Measurements from ENCODE around the gene DNER. TPM values are rescaled to one million over a fixed set of nuclear protein-coding genes. Genes with fewer than 3 reads are reported as not detected.

DNER gene
- polyA plus RNA-seq, 1 of the 3 experiments (the other 2 are of a cell fraction) = 1.4 TPM

GRCh38 chr2:229350883-229351282 is 363.5 kb downstream of the DNER start:
- Histone ChIP-seq H3F3A (replicated peaks; ENCODE audit: insufficient read depth) (no peaks in the 10 kb centered on the region), H3K27ac (ENCODE audit: low read depth in 2 of 2, low read length in 1 of 2) (no peak overlapping the region), H4K20me1 (ENCODE audit: insufficient read depth) (no peaks in the 10 kb centered on the region), H3K27me3 (ENCODE audit: insufficient read depth) (no peaks in the 10 kb centered on the region), H3K9me3 (no peaks in the 10 kb centered on the region), H3K9ac (no peak overlapping the region), H3K4me2 (no peak overlapping the region), H2AFZ (ENCODE audit: low read depth) (no peak overlapping the region), H3K36me3 (replicated peaks in 1 of 2; ENCODE audit: control insufficient read depth in 1 of 2, insufficient read depth in 2 of 2, low read length in 1 of 2) (no peaks in the 10 kb centered on the region), H3K4me1 (ENCODE audit: control insufficient read depth in 1 of 2, insufficient read depth in 2 of 2, low read depth in 1 of 2, low read length in 1 of 2) (no peaks in the 10 kb centered on the region; a peak in 1 of 4 replicates), H3K9me2 (no peaks in the 10 kb centered on the region), H3K4me3 (ENCODE audit: low read depth in 2 of 2, low read length in 1 of 2) (no peak overlapping the region), H3K79me2 (ENCODE audit: insufficient read depth) (no peaks in the 10 kb centered on the region)
- CTCF ChIA-PET = no interaction called here
- DNase-seq = no peak
- no peak for TF ChIP-seq EZH2phosphoT487 (IDR thresholded peaks at IDR 0.05; ENCODE audit: borderline replicate concordance, low read depth)
- no peak for TF ChIP-seq POLR2AphosphoS5 (IDR thresholded peaks at IDR 0.05; ENCODE audit: low read depth, low read length)
- no peak for TF ChIP-seq TCF12 (IDR thresholded peaks at IDR 0.05)
- TF ChIP-seq, protein P1, sequence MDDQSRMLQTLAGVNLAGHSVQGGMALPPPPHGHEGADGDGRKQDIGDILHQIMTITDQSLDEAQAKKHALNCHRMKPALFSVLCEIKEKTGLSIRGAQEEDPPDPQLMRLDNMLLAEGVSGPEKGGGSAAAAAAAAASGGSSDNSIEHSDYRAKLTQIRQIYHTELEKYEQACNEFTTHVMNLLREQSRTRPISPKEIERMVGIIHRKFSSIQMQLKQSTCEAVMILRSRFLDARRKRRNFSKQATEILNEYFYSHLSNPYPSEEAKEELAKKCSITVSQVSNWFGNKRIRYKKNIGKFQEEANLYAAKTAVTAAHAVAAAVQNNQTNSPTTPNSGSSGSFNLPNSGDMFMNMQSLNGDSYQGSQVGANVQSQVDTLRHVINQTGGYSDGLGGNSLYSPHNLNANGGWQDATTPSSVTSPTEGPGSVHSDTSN (IDR thresholded peaks at IDR 0.05) = no peak
- no peak for TF ChIP-seq ZBTB33 (IDR thresholded peaks at IDR 0.05; ENCODE audit: borderline replicate concordance, low read depth)
- no peak for TF ChIP-seq ELF1 (IDR thresholded peaks at IDR 0.05)
- no peak for TF ChIP-seq TAF1 (IDR thresholded peaks at IDR 0.05; ENCODE audit: borderline replicate concordance, low read depth, low read length)
- no peak for TF ChIP-seq RAD21 (IDR thresholded peaks at IDR 0.05; ENCODE audit: low read length)
- TF ChIP-seq FOSL2 (IDR thresholded peaks at IDR 0.05; ENCODE audit: borderline replicate concordance, low read depth) = no peak
- TF ChIP-seq, protein P2, sequence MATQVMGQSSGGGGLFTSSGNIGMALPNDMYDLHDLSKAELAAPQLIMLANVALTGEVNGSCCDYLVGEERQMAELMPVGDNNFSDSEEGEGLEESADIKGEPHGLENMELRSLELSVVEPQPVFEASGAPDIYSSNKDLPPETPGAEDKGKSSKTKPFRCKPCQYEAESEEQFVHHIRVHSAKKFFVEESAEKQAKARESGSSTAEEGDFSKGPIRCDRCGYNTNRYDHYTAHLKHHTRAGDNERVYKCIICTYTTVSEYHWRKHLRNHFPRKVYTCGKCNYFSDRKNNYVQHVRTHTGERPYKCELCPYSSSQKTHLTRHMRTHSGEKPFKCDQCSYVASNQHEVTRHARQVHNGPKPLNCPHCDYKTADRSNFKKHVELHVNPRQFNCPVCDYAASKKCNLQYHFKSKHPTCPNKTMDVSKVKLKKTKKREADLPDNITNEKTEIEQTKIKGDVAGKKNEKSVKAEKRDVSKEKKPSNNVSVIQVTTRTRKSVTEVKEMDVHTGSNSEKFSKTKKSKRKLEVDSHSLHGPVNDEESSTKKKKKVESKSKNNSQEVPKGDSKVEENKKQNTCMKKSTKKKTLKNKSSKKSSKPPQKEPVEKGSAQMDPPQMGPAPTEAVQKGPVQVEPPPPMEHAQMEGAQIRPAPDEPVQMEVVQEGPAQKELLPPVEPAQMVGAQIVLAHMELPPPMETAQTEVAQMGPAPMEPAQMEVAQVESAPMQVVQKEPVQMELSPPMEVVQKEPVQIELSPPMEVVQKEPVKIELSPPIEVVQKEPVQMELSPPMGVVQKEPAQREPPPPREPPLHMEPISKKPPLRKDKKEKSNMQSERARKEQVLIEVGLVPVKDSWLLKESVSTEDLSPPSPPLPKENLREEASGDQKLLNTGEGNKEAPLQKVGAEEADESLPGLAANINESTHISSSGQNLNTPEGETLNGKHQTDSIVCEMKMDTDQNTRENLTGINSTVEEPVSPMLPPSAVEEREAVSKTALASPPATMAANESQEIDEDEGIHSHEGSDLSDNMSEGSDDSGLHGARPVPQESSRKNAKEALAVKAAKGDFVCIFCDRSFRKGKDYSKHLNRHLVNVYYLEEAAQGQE (IDR thresholded peaks at IDR 0.05; ENCODE audit: low read depth, low read length) = no peak
- POLR2A ChIA-PET = no interaction called here
